Endothelial cell (in vitro differentiated cells): ENCODE data around the gene CNOT4. TPM values are rescaled to one million over a fixed set of nuclear protein-coding genes. Genes with fewer than 3 reads are reported as not detected.

Experiments
- DNase-seq: peaks from one replicate; pipeline ENCODE4 v3.0.0; 2021; ENCODE audit warnings: low spot score
- H3K27ac Mint-ChIP-seq: one replicate; pipeline ENCODE4 v1.8.0; 2021; ENCODE audit warnings: mixed read lengths, inconsistent platforms; ENCODE audit not compliant: unreplicated experiment
- H3K27me3 Mint-ChIP-seq: one replicate; pipeline ENCODE4 v1.8.0; 2021; ENCODE audit warnings: mild to moderate bottlenecking, moderate library complexity, mixed read lengths, inconsistent platforms; ENCODE audit not compliant: unreplicated experiment
- H3K36me3 Mint-ChIP-seq: one replicate; pipeline ENCODE4 v1.8.0; 2021; ENCODE audit warnings: mild to moderate bottlenecking, low read depth, mixed read lengths, inconsistent platforms; ENCODE audit not compliant: unreplicated experiment
- H3K4me1 Mint-ChIP-seq: one replicate; pipeline ENCODE4 v1.8.0; 2021; ENCODE audit warnings: mild to moderate bottlenecking, mixed read lengths, inconsistent platforms; ENCODE audit not compliant: unreplicated experiment
- H3K4me3 Mint-ChIP-seq: one replicate; pipeline ENCODE4 v1.8.0; 2021; ENCODE audit warnings: mild to moderate bottlenecking, mixed read lengths, inconsistent platforms; ENCODE audit not compliant: unreplicated experiment
- H3K9me3 Mint-ChIP-seq: one replicate; pipeline ENCODE4 v1.8.0; 2021; ENCODE audit warnings: mixed read lengths, inconsistent platforms; ENCODE audit not compliant: unreplicated experiment
- CTCF ChIP-seq: fragments of 200-600 bp; sonication (generic); IDR thresholded peaks from one replicate; pipeline ENCODE4 v1.5.0; 2021; ENCODE audit warnings: antibody characterized with exemption; ENCODE audit not compliant: unreplicated experiment
- total RNA-seq: library from RNA; stranded (reverse); fragmentation: NEBNext Ultra II Directional; extraction: Animal tissue kit (Norgen Biotek cat#: 25700); gene quantifications from one replicate; pipeline ENCODE4 v1.2.1, GENCODE V29; 2021; ENCODE audit not compliant: unreplicated experiment

The CNOT4 gene
- total RNA-seq, 1 donor from 2014 or later, result 22.7 TPM

DNA sequence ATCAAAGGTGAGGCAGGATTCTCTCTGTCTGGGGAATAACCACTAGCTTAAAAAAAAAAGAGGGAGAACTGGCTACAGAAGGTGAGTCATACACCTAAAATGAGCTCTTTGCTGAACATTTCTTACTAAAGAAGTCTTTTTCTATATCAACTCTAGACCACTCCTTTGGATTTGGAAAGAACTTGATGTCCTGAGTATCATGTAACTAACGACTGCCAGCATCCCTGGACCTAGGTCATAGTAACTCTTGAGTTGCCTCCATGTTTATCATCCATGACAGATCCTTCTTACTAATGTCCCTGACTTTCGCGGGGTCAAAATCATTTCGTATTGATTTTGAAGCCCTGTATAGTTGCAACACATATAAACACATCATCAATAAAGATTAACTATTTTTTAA lies 89.1 kb downstream of the CNOT4 start:
- no peak overlapping the region for H3K4me3 Mint-ChIP-seq
- DNase-seq, result no peak
- no peaks in the 10 kb centered on the region for H3K9me3 Mint-ChIP-seq
- H3K27me3 Mint-ChIP-seq, result no peaks in the 10 kb centered on the region
- TF ChIP-seq CTCF, result no peak
- H3K36me3 Mint-ChIP-seq, result no peaks in the 10 kb centered on the region
- no peak overlapping the region for H3K27ac Mint-ChIP-seq
- no peaks in the 10 kb centered on the region for H3K4me1 Mint-ChIP-seq

- peaks cover 6% of the 10 kb centered on the region for H3K4me1 Mint-ChIP-seq
- no peaks in the 10 kb centered on the region for H3K9me3 Mint-ChIP-seq
- no peak for DNase-seq
- TF ChIP-seq CTCF, result no peak
- no peak overlapping the region for H3K27ac Mint-ChIP-seq
- no peak overlapping the region for H3K4me3 Mint-ChIP-seq
- no peaks in the 10 kb centered on the region for H3K27me3 Mint-ChIP-seq
- no peaks in the 10 kb centered on the region for H3K36me3 Mint-ChIP-seq
Measured at GRCh38 chr7:135416431-135416830, 93.5 kb downstream of the CNOT4 start.

- DNase-seq, result peak; percentile 55
- no peak overlapping the region for H3K27ac Mint-ChIP-seq
- H3K4me1 Mint-ChIP-seq, result peaks cover 6% of the 10 kb centered on the region
- no peaks in the 10 kb centered on the region for H3K36me3 Mint-ChIP-seq
- H3K9me3 Mint-ChIP-seq, result no peaks in the 10 kb centered on the region
- H3K27me3 Mint-ChIP-seq, result no peaks in the 10 kb centered on the region
- no peak overlapping the region for H3K4me3 Mint-ChIP-seq
- TF ChIP-seq CTCF, result peak; percentile 69
Measured at GRCh38 chr7:135414850-135415439, 95.0 kb downstream of the CNOT4 start.

DNA sequence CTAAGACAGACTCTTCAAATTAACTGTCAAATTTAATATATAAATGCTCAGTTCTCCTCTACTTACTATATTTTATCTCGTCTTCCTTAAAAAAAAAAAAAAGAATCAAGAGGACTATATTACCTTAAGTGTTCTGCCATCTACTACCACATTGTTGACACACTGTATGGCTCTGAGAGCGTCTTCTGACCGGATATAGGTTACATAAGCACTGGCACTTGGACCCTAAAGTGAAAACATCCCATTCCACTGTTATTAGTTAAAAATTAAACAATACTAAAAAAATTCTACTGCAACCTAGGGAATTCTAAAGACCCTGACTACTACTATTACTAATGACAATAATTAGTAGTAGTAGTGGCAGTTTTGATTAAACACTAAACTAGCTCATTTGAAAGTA lies 95.7 kb downstream of the CNOT4 start:
- peaks cover 6% of the 10 kb centered on the region for H3K4me1 Mint-ChIP-seq
- no peaks in the 10 kb centered on the region for H3K27me3 Mint-ChIP-seq
- H3K36me3 Mint-ChIP-seq, result no peaks in the 10 kb centered on the region
- no peak for TF ChIP-seq CTCF
- H3K9me3 Mint-ChIP-seq, result no peaks in the 10 kb centered on the region
- no peak overlapping the region for H3K27ac Mint-ChIP-seq
- no peak for DNase-seq
- H3K4me3 Mint-ChIP-seq, result no peak overlapping the region

DNA sequence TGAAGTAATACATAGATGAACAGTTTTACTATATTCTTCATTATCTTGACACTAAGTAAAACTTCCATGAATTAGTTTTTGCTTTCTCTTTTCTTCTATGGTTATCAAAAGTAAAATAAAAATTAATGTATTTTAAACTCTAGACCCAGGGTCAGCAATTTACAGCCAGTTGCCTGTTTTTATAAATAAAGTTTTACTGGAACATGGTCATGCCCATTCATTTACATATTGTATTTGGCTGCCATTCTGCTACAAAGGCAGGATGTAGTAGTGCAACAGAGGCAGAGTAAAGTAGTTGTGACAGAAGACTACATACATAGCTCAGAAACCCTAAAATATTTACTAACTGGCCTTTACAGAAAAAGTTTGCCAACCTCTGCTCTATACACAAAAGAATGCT lies 98.8 kb downstream of the CNOT4 start:
- H3K27me3 Mint-ChIP-seq, result no peaks in the 10 kb centered on the region
- H3K36me3 Mint-ChIP-seq, result no peaks in the 10 kb centered on the region
- H3K4me3 Mint-ChIP-seq, result no peak overlapping the region
- H3K9me3 Mint-ChIP-seq, result no peaks in the 10 kb centered on the region
- TF ChIP-seq CTCF, result no peak
- H3K27ac Mint-ChIP-seq, result no peak overlapping the region
- no peak for DNase-seq
- peaks cover 9% of the 10 kb centered on the region for H3K4me1 Mint-ChIP-seq
